Right atrium auricular region (tissue), 2 donors: ENCODE measurements around the gene UBASH3B. TPM values are rescaled to one million over a fixed set of nuclear protein-coding genes. Genes with fewer than 3 reads are reported as not detected.

Source experiments
- DNase-seq: peaks from one replicate; pipeline ENCODE4 v3.0.0-alpha.2; 2019; ENCODE audit warnings: low spot score
- H3K27ac ChIP-seq, 2 donors: fragments of 200-600 bp; sonication (generic); 1 replicate in 1 of 2; 2 replicates in 1 of 2; pipeline ENCODE4 v1.5.1; 2016 to 2019
- H3K27me3 ChIP-seq, 2 donors: fragments of 200-600 bp; sonication (generic); one replicate each; pipeline versions ENCODE4 v1.5.1 to v1.6.0; 2017 to 2019
- H3K36me3 ChIP-seq: fragments of 200-600 bp; sonication (generic); one replicate; pipeline ENCODE4 v1.5.1; 2016
- H3K4me1 ChIP-seq, 2 donors: fragments of 200-600 bp; sonication (generic); one replicate each; pipeline versions ENCODE4 v1.5.1 to v1.6.0; 2017 to 2019
- H3K4me3 ChIP-seq, 2 donors: fragments of 200-600 bp; sonication (generic); 1 replicate in 1 of 2; 2 replicates in 1 of 2; pipeline ENCODE4 v1.5.1; 2017 to 2019; ENCODE audit warnings: mild to moderate bottlenecking in 1 of 2, moderate library complexity in 1 of 2
- H3K9me3 ChIP-seq, 2 donors: fragments of 200-600 bp; sonication (generic); one replicate each; pipeline ENCODE4 v1.5.1; 2019
- CTCF ChIP-seq, 2 donors: fragments of 200-600 bp; sonication (generic); IDR thresholded peaks; one replicate each; pipeline ENCODE4 v1.5.1; 2019; ENCODE audit warnings: antibody characterized with exemption in 2 of 2
- total RNA-seq, 2 donors: library from RNA; depleted of rRNA; stranded (reverse); fragments of >200 nt; gene quantifications; one replicate each; pipeline ENCODE4 v1.1.0, GENCODE V29; 2016

The UBASH3B gene
- total RNA-seq, 2 donors from 2014 or later = 1.7 to 1.8 TPM

- Histone ChIP-seq H3K36me3 (no peaks in the 10 kb centered on the region), H3K4me1 (no peaks in the 10 kb centered on the region), H3K4me3 (no peak overlapping the region), H3K9me3 (no peaks in the 10 kb centered on the region), H3K27ac (no peak overlapping the region), H3K27me3 (no peaks in the 10 kb centered on the region)
- no peak for DNase-seq
- no peak for TF ChIP-seq CTCF (IDR thresholded peaks at IDR 0.05)
Observed at GRCh38 chr11:122795307-122795706, 139.8 kb downstream of the UBASH3B start.

- no peak for DNase-seq
- no peaks in the 10 kb centered on the region for H3K36me3 ChIP-seq
- peak; percentile 53 to 74 for TF ChIP-seq CTCF (IDR thresholded peaks at IDR 0.05)
- no peaks in the 10 kb centered on the region for H3K4me1 ChIP-seq
- H3K9me3 ChIP-seq = no peaks in the 10 kb centered on the region
- H3K27me3 ChIP-seq = no peaks in the 10 kb centered on the region
- H3K27ac ChIP-seq = no peak overlapping the region
- H3K4me3 ChIP-seq = no peak overlapping the region
Observed at GRCh38 chr11:122796128-122796717, 140.7 kb downstream of the UBASH3B start.

- H3K27me3 ChIP-seq = no peaks in the 10 kb centered on the region
- H3K4me3 ChIP-seq = no peak overlapping the region
- H3K36me3 ChIP-seq = no peaks in the 10 kb centered on the region
- no peak for TF ChIP-seq CTCF (IDR thresholded peaks at IDR 0.05)
- no peak for DNase-seq
- H3K9me3 ChIP-seq = no peaks in the 10 kb centered on the region
- H3K27ac ChIP-seq = no peak overlapping the region
- no peaks in the 10 kb centered on the region for H3K4me1 ChIP-seq
Observed at GRCh38 chr11:122797651-122798050, 142.1 kb downstream of the UBASH3B start.

GRCh38 chr11:122799406-122800105, 144.0 kb downstream of the UBASH3B start:
- no peaks in the 10 kb centered on the region for H3K36me3 ChIP-seq
- H3K27me3 ChIP-seq = no peaks in the 10 kb centered on the region
- H3K9me3 ChIP-seq = no peaks in the 10 kb centered on the region
- no peak for DNase-seq
- no peak overlapping the region for H3K27ac ChIP-seq
- TF ChIP-seq CTCF (IDR thresholded peaks at IDR 0.05) = no peak
- no peak overlapping the region for H3K4me3 ChIP-seq
- H3K4me1 ChIP-seq = no peaks in the 10 kb centered on the region

GRCh38 chr11:122802876-122803275, 147.4 kb downstream of the UBASH3B start:
- H3K36me3 ChIP-seq = no peaks in the 10 kb centered on the region
- no peak for DNase-seq
- TF ChIP-seq CTCF (IDR thresholded peaks at IDR 0.05) = no peak
- H3K4me1 ChIP-seq = no peaks in the 10 kb centered on the region
- H3K27me3 ChIP-seq = no peaks in the 10 kb centered on the region
- H3K9me3 ChIP-seq = no peaks in the 10 kb centered on the region
- H3K4me3 ChIP-seq = no peak overlapping the region
- no peak overlapping the region for H3K27ac ChIP-seq
